ENCODE results near the gene ICAM2.

The ICAM2 gene

GRCh38 chr17:63989622-63990345 is 30.6 kb downstream of the ICAM2 start:
- Histone ChIP-seq H3K9ac (ENCODE audit: low read length) (no peak overlapping the region), H3K79me2 (ENCODE audit: insufficient read depth, low read length) (no peaks in the 10 kb centered on the region), H3K9me2 (replicated peaks; ENCODE audit: insufficient read depth, low read length) (no peaks in the 10 kb centered on the region), H3K4me3 (ENCODE audit: insufficient read depth, low read length, poor library complexity, severe bottlenecking) (no peak overlapping the region), H4K20me1 (ENCODE audit: low read depth, low read length) (no peaks in the 10 kb centered on the region), H3F3A (ENCODE audit: insufficient read depth) (no peaks in the 10 kb centered on the region), H3K27me3 (ENCODE audit: low read length) (no peaks in the 10 kb centered on the region), H3K4me2 (ENCODE audit: low read depth, low read length, poor library complexity, severe bottlenecking) (no peak overlapping the region), H3K36me3 (ENCODE audit: low read length) (no peaks in the 10 kb centered on the region), H3K27ac (ENCODE audit: low read depth, low read length) (no peak overlapping the region), H3K9me3 (ENCODE audit: insufficient read depth, low read length) (no peaks in the 10 kb centered on the region), H2AFZ (ENCODE audit: low read depth, low read length, severe bottlenecking) (no peak overlapping the region)
- TF ChIP-seq, protein P1, sequence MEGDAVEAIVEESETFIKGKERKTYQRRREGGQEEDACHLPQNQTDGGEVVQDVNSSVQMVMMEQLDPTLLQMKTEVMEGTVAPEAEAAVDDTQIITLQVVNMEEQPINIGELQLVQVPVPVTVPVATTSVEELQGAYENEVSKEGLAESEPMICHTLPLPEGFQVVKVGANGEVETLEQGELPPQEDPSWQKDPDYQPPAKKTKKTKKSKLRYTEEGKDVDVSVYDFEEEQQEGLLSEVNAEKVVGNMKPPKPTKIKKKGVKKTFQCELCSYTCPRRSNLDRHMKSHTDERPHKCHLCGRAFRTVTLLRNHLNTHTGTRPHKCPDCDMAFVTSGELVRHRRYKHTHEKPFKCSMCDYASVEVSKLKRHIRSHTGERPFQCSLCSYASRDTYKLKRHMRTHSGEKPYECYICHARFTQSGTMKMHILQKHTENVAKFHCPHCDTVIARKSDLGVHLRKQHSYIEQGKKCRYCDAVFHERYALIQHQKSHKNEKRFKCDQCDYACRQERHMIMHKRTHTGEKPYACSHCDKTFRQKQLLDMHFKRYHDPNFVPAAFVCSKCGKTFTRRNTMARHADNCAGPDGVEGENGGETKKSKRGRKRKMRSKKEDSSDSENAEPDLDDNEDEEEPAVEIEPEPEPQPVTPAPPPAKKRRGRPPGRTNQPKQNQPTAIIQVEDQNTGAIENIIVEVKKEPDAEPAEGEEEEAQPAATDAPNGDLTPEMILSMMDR (IDR thresholded peaks at IDR 0.05; ENCODE audit: insufficient read depth, low read length, poor library complexity, severe bottlenecking), result no peak
- no peak for TF ChIP-seq EZH2phosphoT487 (conservative IDR thresholded peaks at IDR 0.05; ENCODE audit: low read length)

DNA sequence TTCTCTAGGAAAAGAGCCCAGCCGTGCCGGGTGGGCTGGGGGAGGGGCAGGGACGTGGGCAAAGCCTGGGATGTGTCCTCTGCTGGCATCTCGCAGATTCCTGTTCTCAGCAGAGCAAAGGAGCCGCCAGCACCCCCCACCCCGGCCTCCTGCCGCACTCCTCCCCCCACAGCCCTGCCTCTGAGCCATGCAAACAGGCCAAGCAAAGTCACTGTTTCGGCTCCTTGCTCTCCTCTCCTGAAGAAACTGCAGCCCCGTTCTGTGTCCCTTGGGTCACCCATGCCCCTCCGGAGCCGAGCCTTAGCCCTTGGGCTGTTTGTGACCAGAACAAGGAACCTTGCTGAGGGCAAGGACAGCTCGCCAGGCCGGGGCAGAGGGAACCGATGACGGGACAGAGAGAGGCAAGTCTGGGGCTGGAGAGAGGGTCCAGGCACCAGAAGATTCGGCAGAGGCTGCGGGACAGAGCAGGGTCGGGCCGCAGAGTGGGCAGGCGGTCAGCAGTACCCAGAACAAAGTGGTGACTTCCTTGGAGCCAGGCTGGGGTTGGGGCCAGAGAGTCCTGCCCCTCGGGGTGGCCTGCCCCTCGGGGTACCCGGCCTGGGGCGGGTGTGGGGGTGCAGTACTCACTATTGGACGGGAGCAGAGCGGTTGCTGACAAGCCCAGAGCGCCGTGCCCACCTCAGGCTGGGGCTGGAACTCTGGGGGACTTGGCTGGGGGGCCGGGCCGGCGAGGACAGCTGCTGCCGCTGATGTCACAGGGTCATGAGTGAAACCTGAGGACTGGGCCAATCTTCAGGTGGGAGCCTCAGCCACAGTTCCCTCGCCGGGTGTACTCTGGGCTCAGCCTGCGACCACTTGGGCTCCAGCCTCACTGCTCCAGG is 31.5 kb downstream of the ICAM2 start:
- TF ChIP-seq, protein P1 (IDR thresholded peaks at IDR 0.05; ENCODE audit: insufficient read depth, low read length, poor library complexity, severe bottlenecking), result no peak
- TF ChIP-seq EZH2phosphoT487 (conservative IDR thresholded peaks at IDR 0.05; ENCODE audit: low read length), result no peak
- Histone ChIP-seq H3K4me2 (ENCODE audit: low read depth, low read length, poor library complexity, severe bottlenecking) (no peak overlapping the region), H4K20me1 (ENCODE audit: low read depth, low read length) (no peaks in the 10 kb centered on the region), H3K9ac (ENCODE audit: low read length) (no peak overlapping the region), H2AFZ (ENCODE audit: low read depth, low read length, severe bottlenecking) (no peak overlapping the region), H3K36me3 (ENCODE audit: low read length) (no peaks in the 10 kb centered on the region), H3K9me3 (ENCODE audit: insufficient read depth, low read length) (no peaks in the 10 kb centered on the region), H3K27ac (ENCODE audit: low read depth, low read length) (no peak overlapping the region), H3K27me3 (ENCODE audit: low read length) (no peaks in the 10 kb centered on the region), H3F3A (ENCODE audit: insufficient read depth) (no peaks in the 10 kb centered on the region), H3K79me2 (ENCODE audit: insufficient read depth, low read length) (no peaks in the 10 kb centered on the region), H3K4me3 (ENCODE audit: insufficient read depth, low read length, poor library complexity, severe bottlenecking) (no peak overlapping the region), H3K9me2 (replicated peaks; ENCODE audit: insufficient read depth, low read length) (no peaks in the 10 kb centered on the region)

DNA sequence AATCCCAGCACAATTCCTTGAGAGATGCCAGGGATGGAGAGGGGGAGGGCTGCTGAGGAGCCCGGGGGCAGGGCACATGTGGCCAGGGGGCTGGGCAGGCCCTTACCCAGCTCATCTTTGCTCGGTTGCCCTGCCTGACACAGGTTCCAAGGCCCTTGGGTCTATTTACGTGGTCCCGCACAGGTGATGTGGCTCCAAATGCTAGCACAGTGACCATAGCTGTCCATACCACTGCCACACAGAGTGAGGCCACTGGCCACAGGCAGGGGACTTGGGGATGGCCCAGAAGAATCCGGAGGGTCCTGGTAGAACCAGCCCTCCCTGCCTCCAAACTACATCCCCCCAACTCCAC is 32.3 kb downstream of the ICAM2 start:
- no peaks in the 10 kb centered on the region for H3F3A ChIP-seq (ENCODE audit: insufficient read depth)
- H3K79me2 ChIP-seq (ENCODE audit: insufficient read depth, low read length), result no peaks in the 10 kb centered on the region
- no peak overlapping the region for H3K9ac ChIP-seq (ENCODE audit: low read length)
- no peaks in the 10 kb centered on the region for H3K9me3 ChIP-seq (ENCODE audit: insufficient read depth, low read length)
- no peaks in the 10 kb centered on the region for H4K20me1 ChIP-seq (ENCODE audit: low read depth, low read length)
- H3K4me3 ChIP-seq (ENCODE audit: insufficient read depth, low read length, poor library complexity, severe bottlenecking), result no peak overlapping the region
- H3K27ac ChIP-seq (ENCODE audit: low read depth, low read length), result no peak overlapping the region
- TF ChIP-seq, protein P1 (IDR thresholded peaks at IDR 0.05; ENCODE audit: insufficient read depth, low read length, poor library complexity, severe bottlenecking), result no peak
- no peak for TF ChIP-seq EZH2phosphoT487 (conservative IDR thresholded peaks at IDR 0.05; ENCODE audit: low read length)
- no peaks in the 10 kb centered on the region for H3K27me3 ChIP-seq (ENCODE audit: low read length)
- H3K4me2 ChIP-seq (ENCODE audit: low read depth, low read length, poor library complexity, severe bottlenecking), result no peak overlapping the region
- H3K36me3 ChIP-seq (ENCODE audit: low read length), result no peaks in the 10 kb centered on the region
- no peaks in the 10 kb centered on the region for H3K9me2 ChIP-seq (replicated peaks; ENCODE audit: insufficient read depth, low read length)
- H2AFZ ChIP-seq (ENCODE audit: low read depth, low read length, severe bottlenecking), result no peak overlapping the region
